Bronchial epithelial cell (primary cell): ENCODE data around the gene ANKRD18A. TPM values are rescaled to one million over a fixed set of nuclear protein-coding genes. Genes with fewer than 3 reads are reported as not detected.
"Not testable (repeated sequence)": the region's sequence is repeated elsewhere in the genome, so short reads cannot be mapped to it uniquely, and the experiment has no call there.

Experiments
- DNase-seq: peaks from one replicate; pipeline ENCODE4 v3.0.0-alpha.2; 2010; ENCODE audit warnings: low read depth
- FAIRE-seq: peaks from 2 replicates; lab custom pipeline; 2011; peaks lifted over from hg19 to GRCh38; lab: Jason Lieb, UNC
- H3K27me3 ChIP-seq: 2 replicates; pipeline ENCODE4 v1.5.1; 2011; ENCODE audit warnings: low read length; ENCODE audit not compliant: control insufficient read depth, insufficient read depth
- H3K36me3 ChIP-seq: 2 replicates; pipeline ENCODE4 v1.5.1; 2011; ENCODE audit warnings: low read length; ENCODE audit not compliant: control insufficient read depth, insufficient read depth
- H3K4me3 ChIP-seq: 2 replicates; pipeline ENCODE4 v1.5.1; 2011; ENCODE audit warnings: mild to moderate bottlenecking, low read depth, low read length, control low read depth
- total RNA-seq: library from RNA; depleted of rRNA; stranded (reverse); fragments of >200 nt; gene quantifications from 2 replicates; pipeline ENCODE4 v1.2.1, GENCODE V29; 2014
- TF ChIP-seq, protein P1 (sequence below): IDR thresholded peaks from 2 replicates; pipeline ENCODE4 v1.5.1; 2011; ENCODE audit warnings: mild to moderate bottlenecking, moderate library complexity, low read length, control low read depth, inconsistent platforms; ENCODE audit not compliant: insufficient read depth, severe bottlenecking

Gene ANKRD18A
- total RNA-seq, 1 donor from 2014 or later = 1.6 TPM

DNA sequence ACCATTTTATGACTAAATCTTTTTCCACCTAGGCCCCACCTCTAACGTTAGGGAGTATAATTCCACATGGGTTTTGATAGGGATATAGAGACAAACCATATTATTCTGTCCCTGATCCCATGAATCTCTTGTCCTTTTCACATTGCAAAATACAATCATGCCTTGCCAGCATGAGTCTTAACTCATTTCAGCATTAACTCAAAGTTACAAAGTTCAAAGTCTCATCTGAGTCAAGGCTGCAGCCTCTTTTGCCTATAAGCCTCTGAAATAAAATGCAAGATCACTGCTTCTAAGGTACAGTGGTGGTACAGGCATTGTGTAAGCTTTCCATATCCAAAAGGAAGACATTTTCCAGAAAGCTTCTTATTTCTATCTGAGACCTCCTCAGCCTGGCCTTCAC, 54.3 kb downstream of the ANKRD18A start:
- not testable (repeated sequence) for DNase-seq, FAIRE-seq, H3K27me3 ChIP-seq, H3K36me3 ChIP-seq, H3K4me3 ChIP-seq

DNA sequence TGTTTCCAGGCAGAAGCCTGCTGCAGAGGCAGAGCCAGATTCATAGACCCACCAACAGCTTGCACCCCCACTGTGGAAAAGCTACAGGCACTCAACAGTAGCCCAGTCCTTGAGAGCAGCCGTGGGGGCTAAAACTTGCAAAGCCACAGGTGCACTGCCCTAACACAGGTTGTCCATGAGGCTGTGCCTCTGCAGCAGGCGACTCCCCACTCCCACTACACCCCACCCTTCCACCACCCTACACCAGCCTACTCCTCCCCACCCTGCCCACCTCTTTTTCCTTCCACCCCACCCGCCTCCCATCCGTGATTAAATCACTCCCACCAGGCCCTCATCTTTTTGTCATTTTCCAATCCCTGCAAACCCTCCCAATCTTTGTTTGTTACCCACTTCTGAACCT, 55.2 kb downstream of the ANKRD18A start:
- H3K4me3 ChIP-seq, H3K36me3 ChIP-seq, DNase-seq, FAIRE-seq, H3K27me3 ChIP-seq: not testable (repeated sequence)

DNA sequence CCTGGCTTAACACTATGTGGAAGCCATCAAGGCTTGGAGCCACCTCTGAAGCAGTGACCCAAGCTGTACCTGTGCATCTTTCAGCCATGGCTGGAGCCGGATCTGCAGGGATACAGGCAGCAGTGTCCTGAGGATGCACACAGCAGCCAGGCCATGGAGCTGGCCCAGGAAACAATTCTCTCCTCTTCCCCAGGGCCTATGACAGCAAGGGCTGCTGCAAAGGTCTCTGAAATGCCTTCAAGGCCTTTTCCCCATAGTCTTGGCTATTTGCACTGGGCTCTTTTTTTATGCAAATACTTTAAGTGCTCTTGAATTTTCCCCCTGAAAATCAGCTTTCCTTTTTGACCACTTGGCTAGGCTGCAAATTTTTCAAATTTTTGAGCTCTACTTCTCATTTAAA, 56.5 kb downstream of the ANKRD18A start:
- not testable (repeated sequence) for FAIRE-seq, H3K4me3 ChIP-seq, H3K27me3 ChIP-seq, H3K36me3 ChIP-seq, DNase-seq

DNA sequence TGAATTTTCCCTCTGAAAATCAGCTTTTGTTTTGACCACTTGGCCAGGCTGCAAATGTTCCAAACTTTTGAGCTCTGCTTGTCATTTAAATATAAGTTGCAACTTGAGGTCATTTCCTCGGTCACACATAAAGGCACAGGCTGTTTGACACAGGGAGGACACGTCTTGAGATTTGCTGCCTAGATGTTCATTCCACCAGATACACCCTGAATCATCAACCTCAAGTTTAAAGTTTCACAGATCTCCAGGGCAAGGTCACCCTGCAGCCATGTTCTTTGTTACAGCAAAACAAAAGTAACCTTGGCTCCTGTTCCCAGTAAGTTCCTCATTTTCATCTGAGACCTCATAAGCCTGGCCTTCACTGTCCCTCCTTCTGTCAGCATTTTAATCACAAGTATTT, 59.3 kb downstream of the ANKRD18A start:
- H3K36me3 ChIP-seq, H3K4me3 ChIP-seq, FAIRE-seq, H3K27me3 ChIP-seq, DNase-seq: not testable (repeated sequence)

DNA sequence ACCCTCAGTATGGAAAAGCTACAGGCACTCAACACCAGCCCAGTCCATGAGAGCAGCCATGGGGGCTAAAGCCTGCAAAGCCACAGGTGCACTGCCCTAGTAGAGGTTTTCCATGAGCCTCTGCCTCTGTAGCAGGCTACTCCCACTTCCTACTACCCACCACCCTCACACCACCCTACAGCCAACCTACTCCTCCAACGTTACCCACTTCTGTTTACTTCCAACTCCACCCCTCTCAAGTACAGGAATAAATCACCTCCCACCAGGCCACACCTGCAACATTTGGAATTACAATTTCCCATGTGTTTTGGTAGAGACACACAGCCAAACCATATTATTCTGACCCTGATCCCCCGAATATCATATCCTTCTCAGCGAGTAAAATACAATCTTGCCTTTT, 61.2 kb downstream of the ANKRD18A start:
- not testable (repeated sequence) for FAIRE-seq, H3K4me3 ChIP-seq

DNA sequence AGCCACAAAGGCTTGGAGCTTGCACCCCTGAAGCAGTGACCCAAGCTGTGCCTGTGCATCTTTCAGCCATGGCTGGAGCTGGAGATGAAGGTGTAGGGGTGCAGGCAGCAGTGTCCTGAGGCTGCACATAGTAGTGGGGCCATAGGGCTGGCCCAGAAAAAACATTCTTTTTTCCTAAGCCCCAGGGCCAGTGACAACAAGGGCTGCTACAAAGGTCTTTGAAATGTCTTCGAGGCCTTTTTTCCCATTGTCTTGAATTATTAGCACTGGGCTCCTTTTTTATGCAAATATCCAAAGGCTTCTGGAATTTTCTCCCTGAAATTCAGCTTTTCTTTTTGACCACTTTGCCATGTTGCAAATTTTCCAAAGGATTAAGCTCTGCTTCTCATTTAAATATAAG, 62.6 kb downstream of the ANKRD18A start:
- H3K36me3 ChIP-seq, H3K4me3 ChIP-seq, H3K27me3 ChIP-seq, FAIRE-seq, DNase-seq: not testable (repeated sequence)

More for the DNA sequence above, 61.2 kb downstream of the ANKRD18A start:
- not testable (repeated sequence) for H3K36me3 ChIP-seq, H3K27me3 ChIP-seq, DNase-seq

DNA sequence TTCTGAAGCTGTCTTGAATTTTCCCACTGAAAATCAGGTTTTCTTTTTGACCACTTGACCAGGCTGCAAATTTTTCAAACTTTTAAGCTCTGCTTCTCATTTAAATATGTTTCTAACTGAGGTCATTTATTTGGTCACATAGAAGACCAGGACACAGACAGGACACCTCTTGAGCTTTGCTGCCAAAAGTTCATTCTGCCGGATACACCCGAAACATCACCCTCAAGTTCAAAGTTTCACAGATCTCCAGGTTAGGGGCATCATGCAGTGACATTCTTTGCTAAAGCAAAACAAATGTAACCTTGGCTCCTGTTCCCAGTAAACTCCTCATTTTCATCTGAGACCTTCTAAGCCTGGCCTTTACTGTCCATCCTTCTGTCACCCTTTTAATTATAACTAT, 65.4 kb downstream of the ANKRD18A start:
- not testable (repeated sequence) for H3K4me3 ChIP-seq, H3K27me3 ChIP-seq, DNase-seq, FAIRE-seq, H3K36me3 ChIP-seq

DNA sequence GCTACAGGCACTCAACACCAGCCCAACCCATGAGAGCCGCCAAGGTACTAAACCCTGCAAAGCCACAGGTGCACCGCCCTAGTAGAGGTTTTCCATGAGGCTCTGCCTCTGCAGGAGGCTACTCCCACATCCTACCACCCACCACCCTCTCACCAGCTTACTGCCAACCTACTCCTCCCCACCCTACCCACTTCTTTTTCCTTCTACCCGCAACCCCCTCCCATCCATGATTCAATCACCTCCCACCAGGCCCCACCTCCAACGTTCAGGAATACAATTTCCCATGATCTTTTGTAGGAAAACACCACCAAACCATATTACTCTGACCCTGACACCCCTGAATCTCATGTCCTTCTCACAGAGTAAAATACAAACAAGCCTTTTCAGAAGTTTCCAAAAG, 67.4 kb downstream of the ANKRD18A start:
- FAIRE-seq, H3K4me3 ChIP-seq, H3K27me3 ChIP-seq, H3K36me3 ChIP-seq, DNase-seq: not testable (repeated sequence)

DNA sequence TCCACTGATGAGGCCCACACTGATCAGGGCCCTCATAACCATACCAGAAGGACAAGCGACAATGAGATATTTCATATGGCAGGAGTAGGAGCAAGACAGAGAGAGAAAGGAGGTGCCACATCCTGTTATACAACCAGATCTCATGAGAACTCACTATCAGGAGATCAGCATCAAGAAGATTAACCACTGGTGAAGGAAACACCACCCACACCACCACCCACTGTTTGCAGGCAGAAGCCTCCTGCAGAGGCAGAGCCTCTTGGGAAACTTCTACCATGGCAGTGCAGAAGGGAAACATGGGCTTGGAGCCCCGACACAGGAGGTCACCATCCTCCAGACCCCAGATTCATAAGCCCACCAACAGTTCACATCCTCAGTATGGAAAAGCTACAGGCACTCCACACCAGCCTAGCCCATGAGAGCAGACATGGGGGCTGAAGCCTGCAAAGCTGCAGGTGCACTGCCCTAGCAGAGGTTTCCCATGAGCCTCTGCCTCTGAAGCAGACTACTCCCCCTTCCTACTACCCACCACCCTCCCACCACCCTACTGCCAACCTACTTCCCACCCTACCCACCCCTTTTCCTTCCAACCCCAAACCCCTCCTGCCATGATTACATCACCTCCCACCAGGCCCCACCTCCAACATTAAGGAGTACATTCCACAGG, 73.8 kb downstream of the ANKRD18A start:
- not testable (repeated sequence) for FAIRE-seq, H3K4me3 ChIP-seq, H3K27me3 ChIP-seq, H3K36me3 ChIP-seq, DNase-seq

DNA sequence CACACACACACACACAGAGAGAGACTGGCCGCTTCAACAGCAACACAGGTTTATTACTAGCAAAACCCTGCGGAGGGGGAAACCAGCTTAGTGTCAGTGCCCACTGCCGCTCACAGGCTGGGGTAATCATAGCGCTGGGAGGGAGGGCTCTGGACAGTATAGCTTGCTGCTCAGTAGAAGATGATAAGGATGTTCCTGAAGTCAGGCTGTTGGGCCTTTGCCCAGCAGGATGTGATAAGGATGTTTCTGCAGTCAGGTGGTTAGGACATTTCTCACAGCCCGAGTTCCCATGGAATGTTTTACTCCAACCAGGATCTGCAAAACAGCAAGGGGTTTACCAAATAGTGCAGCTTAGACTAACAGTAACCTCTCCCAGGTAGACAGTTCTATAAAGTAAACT, 79.9 kb downstream of the ANKRD18A start:
- H3K27me3 ChIP-seq, DNase-seq, H3K36me3 ChIP-seq, H3K4me3 ChIP-seq: not testable (repeated sequence)
- peak; percentile 55 for FAIRE-seq

DNA sequence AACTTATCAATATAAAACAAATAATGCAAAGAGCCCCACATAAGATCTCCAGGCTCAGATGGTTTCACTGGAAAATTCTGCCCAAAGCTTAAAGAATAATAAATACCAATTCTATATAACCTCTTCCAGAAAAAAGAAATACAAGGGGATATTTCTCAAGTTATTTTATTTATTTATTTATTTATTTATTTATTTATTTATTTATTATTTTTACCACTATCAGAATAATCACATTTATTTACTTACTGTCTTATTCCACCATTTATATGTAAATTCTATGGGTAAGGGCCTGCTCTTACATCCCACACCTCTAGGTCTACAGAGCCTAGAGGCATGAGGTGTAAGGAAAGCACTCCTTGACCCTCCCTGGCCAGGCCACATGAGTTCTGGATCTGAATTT, 91.1 kb downstream of the ANKRD18A start:
- TF ChIP-seq, protein P1, sequence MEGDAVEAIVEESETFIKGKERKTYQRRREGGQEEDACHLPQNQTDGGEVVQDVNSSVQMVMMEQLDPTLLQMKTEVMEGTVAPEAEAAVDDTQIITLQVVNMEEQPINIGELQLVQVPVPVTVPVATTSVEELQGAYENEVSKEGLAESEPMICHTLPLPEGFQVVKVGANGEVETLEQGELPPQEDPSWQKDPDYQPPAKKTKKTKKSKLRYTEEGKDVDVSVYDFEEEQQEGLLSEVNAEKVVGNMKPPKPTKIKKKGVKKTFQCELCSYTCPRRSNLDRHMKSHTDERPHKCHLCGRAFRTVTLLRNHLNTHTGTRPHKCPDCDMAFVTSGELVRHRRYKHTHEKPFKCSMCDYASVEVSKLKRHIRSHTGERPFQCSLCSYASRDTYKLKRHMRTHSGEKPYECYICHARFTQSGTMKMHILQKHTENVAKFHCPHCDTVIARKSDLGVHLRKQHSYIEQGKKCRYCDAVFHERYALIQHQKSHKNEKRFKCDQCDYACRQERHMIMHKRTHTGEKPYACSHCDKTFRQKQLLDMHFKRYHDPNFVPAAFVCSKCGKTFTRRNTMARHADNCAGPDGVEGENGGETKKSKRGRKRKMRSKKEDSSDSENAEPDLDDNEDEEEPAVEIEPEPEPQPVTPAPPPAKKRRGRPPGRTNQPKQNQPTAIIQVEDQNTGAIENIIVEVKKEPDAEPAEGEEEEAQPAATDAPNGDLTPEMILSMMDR = no peak
- H3K4me3 ChIP-seq = no peak overlapping the region
- H3K27me3 ChIP-seq = no peaks in the 10 kb centered on the region
- FAIRE-seq = no peak
- no peak for DNase-seq
- no peaks in the 10 kb centered on the region for H3K36me3 ChIP-seq
